Measurements from ENCODE around the gene INPP5E.

DNA sequence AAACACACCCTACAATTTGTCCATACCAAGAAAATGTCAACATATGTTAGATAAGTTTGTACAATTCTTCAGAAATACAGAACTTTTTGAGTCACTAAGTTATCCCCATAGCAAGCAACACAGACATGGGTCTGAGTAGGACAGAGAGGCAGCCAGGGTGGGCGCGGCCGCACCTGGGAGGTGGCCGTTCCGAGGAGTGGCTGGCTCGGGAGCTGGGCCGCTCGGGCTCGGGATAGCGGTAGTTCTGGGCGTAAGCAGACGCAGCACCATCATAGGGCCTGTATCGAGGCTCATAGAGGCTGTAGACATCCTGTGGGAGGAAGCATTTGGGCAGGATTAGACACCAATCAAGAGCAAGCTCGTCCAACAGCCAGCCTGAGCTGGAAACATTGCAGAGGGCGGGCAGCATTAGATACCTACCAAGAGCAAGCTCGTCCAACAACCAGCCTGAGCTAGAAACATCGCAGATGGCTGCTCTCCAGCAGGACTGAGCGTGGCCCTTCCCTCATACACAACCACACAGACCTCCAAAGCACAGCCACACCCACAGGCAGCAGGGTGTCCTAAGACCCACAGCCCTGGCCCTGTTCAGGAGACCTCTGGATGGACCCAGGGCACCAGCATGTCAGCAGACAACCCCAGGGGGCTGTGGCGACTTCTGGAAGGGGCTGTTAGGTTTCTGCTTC is 32.3 kb upstream of the INPP5E start:
- TF ChIP-seq CTCF (conservative IDR thresholded peaks at IDR 0.05; ENCODE audit: low read depth, low read length) (no peak), EZH2phosphoT487 (IDR thresholded peaks at IDR 0.05; ENCODE audit: borderline replicate concordance, low read length) (no peak)

Measured in PC-3 (cell line).